Lower leg skin (tissue), 4 donors: ENCODE data around the gene FLRT2. TPM values are rescaled to one million over a fixed set of nuclear protein-coding genes. Genes with fewer than 3 reads are reported as not detected.

ENCODE experiments used
- DNase-seq, 2 donors: peaks; one replicate each; pipeline ENCODE4 v3.0.0-alpha.2; 2019; ENCODE audit warnings: low spot score in 2 of 2
- H3K4me3 ChIP-seq: fragments of 200-600 bp; sonication (generic); 2 replicates; pipeline ENCODE4 v1.5.1; 2017; ENCODE audit warnings: mild to moderate bottlenecking, low read depth; ENCODE audit not compliant: poor library complexity, severe bottlenecking
- POLR2A ChIP-seq, 2 donors: fragments of 450-650 bp; IDR thresholded peaks; one replicate each; pipeline ENCODE4 v1.6.1; 2016 to 2017; ENCODE audit warnings: antibody characterized with exemption in 2 of 2, mild to moderate bottlenecking in 1 of 2, moderate library complexity in 1 of 2
- WGBS, 2 donors: methylation state at CpG; one replicate each; pipeline ENCODE4 v1.1.5; 2018; 5-methylcytosine and 5-hydroxymethylcytosine counted together
- intact Hi-C: fragments of 100-400 bp; cut with DNase I; formaldehyde crosslinking; loops from one replicate; pipeline ENCODE4 v1.15.0; 2023; ENCODE audit warnings: low total_unique reads
- total RNA-seq, 4 donors: library from RNA; depleted of rRNA; stranded (reverse); fragments of >200 nt; gene quantifications; one replicate each; pipeline ENCODE4 v1.1.0, GENCODE V29; 2016
- TF ChIP-seq, protein P1 (sequence below), 3 donors: fragments of 450-650 bp; IDR thresholded peaks; one replicate each; pipeline ENCODE4 v1.5.1; 2016; ENCODE audit warnings: antibody characterized with exemption in 3 of 3, mild to moderate bottlenecking in 3 of 3, moderate library complexity in 2 of 3

FLRT2 gene
- total RNA-seq, 4 donors from 2014 or later, result 11.5 to 36.5 (median 28.0) TPM

DNA sequence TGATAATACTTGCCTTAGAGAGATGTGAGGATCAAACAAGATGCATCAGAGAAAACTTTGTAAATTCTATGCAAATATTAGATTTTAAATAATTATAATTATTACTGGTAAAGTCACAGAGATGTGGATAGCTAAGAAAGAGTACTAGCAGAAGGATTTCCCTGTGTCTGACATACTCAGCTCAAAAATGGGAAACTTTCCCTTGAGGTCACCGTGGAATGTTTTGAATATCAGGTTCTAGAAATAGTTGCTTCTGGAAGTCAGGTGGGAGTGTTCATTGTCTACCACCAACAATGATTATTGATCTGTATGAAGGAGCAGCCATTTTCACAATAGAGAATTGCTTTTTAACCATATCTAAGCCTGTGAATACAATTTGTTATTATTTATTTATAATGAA is 71.7 kb downstream of the FLRT2 start:
- 70 to 79% methylated on average over 1 of the region's 1 CpG for WGBS, 2 donors
- no peak for DNase-seq

DNA sequence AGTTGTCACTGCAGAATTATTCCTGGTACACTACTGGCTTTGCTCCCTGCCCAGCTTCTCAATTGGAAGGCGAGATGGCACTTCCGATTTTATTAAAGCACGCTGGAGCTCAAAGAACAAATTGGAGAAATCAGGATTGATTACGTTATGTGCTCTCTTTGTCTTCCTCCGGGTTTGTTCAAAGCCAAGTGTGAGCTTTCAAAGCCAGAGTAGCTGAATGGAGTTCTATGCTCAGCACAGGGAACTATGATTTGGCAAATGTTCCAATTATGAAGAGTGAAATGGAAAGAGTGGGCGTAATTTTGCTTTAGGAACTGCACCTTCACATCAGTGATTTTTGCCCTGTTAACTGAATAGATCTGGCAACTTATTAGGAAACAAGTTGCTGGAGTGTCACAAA is 72.4 kb downstream of the FLRT2 start:
- TF ChIP-seq POLR2A (IDR thresholded peaks at IDR 0.05), result no peak
- TF ChIP-seq, protein P1, sequence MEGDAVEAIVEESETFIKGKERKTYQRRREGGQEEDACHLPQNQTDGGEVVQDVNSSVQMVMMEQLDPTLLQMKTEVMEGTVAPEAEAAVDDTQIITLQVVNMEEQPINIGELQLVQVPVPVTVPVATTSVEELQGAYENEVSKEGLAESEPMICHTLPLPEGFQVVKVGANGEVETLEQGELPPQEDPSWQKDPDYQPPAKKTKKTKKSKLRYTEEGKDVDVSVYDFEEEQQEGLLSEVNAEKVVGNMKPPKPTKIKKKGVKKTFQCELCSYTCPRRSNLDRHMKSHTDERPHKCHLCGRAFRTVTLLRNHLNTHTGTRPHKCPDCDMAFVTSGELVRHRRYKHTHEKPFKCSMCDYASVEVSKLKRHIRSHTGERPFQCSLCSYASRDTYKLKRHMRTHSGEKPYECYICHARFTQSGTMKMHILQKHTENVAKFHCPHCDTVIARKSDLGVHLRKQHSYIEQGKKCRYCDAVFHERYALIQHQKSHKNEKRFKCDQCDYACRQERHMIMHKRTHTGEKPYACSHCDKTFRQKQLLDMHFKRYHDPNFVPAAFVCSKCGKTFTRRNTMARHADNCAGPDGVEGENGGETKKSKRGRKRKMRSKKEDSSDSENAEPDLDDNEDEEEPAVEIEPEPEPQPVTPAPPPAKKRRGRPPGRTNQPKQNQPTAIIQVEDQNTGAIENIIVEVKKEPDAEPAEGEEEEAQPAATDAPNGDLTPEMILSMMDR (IDR thresholded peaks at IDR 0.05), result no peak
- 68 to 80% methylated on average over 6 of the region's 6 CpGs for WGBS, 2 donors

More for the DNA sequence above, 71.7 kb downstream of the FLRT2 start:
- TF ChIP-seq, protein P1 (IDR thresholded peaks at IDR 0.05), result no peak
- no peak for TF ChIP-seq POLR2A (IDR thresholded peaks at IDR 0.05)
- intact Hi-C loops, result no loop called here
- no peak overlapping the region for H3K4me3 ChIP-seq

DNA sequence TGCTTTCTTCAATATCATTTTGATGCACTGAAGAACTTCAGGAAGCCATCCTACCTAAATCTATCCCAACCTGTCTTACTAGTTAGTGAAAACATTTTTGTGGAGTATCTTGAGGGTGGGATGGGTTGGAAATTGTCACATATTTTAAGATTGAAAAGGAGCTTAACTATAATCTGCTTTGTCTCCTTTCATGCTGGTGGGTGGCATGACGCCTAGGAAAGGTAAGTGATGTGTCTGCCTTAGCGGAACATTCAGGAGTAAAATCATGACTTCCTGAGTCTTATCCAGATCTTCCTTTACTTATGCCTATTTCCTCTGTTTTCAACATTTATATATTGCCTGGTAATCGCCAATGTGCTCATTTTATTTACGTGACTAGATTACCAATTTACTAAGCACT is 74.1 kb downstream of the FLRT2 start:
- intact Hi-C loops, result no loop called here
- no peak overlapping the region for H3K4me3 ChIP-seq
- DNase-seq, result no peak
- TF ChIP-seq, protein P1 (IDR thresholded peaks at IDR 0.05), result no peak
- TF ChIP-seq POLR2A (IDR thresholded peaks at IDR 0.05), result no peak
- 94% methylated on average over 4 of the region's 4 CpGs for WGBS, 2 donors

More for the DNA sequence above, 72.4 kb downstream of the FLRT2 start:
- H3K4me3 ChIP-seq, result no peak overlapping the region
- intact Hi-C loops, result no loop called here
- DNase-seq, result no peak

DNA sequence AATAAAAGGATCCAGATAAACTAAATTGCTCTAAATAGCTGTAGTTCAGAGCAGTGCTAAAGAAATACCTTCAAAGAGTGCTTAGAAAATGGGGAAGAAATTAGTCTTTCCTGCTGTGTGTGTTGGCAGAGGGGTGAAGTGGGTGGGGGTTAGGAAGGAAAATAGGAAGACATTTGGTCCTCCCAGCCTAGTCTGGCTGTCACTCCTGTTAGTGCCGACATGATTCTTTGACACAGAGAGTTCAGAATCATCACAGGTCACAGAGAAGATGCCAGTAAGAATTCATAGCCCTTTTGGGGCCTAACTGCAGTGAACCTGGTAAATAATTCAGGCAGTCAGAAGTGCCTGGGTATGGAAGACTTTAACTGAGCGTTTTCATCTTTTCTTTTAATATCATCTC is 74.8 kb downstream of the FLRT2 start:
- intact Hi-C loops, result no loop called here
- 40 to 47% methylated on average over 2 of the region's 2 CpGs for WGBS, 2 donors
- H3K4me3 ChIP-seq, result no peak overlapping the region
- no peak for DNase-seq
- no peak for TF ChIP-seq POLR2A (IDR thresholded peaks at IDR 0.05)
- TF ChIP-seq, protein P1 (IDR thresholded peaks at IDR 0.05), result no peak

DNA sequence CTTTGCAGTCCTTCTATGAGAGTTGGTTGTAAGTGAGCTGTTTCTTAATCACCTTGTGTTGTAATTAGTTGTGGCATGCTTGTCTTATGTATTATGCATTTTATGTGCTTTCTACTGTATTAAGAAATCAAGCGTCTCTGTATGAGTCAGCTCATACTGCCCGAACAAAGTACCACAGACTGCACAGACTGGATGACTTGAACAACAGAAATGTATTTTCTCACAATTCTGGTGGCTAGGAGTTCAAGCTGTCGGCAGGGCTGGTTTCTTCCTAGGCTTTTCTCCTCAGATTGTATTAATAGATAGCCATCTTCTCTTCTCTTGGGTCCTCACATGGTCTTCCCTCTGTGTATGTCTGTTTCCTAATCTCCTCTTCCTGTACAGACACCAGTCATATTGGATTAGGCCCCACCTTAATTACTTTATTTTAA is 77.7 kb downstream of the FLRT2 start:
- 48 to 51% methylated on average over 3 of the region's 3 CpGs for WGBS, 2 donors
- TF ChIP-seq, protein P1 (IDR thresholded peaks at IDR 0.05), result no peak
- TF ChIP-seq POLR2A (IDR thresholded peaks at IDR 0.05), result no peak
- no peak overlapping the region for H3K4me3 ChIP-seq
- no peak for DNase-seq
- intact Hi-C loops, result no loop called here

DNA sequence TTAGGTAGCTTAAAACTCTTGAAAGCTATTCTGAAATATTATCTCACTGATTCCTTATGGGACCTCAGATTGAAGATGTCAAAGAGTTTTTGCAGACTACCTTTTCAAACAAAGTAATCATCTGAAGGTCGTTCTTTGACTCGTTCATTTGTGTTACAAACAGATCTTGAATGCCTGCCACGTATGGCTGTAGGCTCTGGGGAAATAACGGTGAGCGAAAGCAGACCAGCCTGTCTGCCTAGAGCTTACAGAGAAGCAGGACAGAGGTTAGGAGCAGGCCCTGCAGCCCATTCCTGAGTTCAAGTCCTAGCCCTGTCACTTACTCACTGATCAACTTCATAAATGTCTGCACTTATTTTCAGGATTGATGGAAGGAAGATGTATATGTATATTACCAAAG is 83.6 kb downstream of the FLRT2 start:
- no peak overlapping the region for H3K4me3 ChIP-seq
- intact Hi-C loops, result no loop called here
- DNase-seq, result no peak
- WGBS, 2 donors, result 78 to 87% methylated on average over 5 of the region's 5 CpGs
- TF ChIP-seq POLR2A (IDR thresholded peaks at IDR 0.05), result no peak
- TF ChIP-seq, protein P1 (IDR thresholded peaks at IDR 0.05), result no peak
